Stimulated activated CD4-positive, alpha-beta T cell treated with anti-CD3 and anti-CD28 coated beads, Interleukin-12 subunit alpha, Interleukin-12 subunit beta, amount 100 ng/mL, for 48 hours (primary cell): ENCODE data around the gene ZMYND8.
"Not testable (repeated sequence)": the region's sequence is repeated elsewhere in the genome, so short reads cannot be mapped to it uniquely, and the experiment has no call there.

Experiments
- DNase-seq, 3 donors: peaks; one replicate each; pipeline ENCODE4 v3.0.0-alpha.2; 2020; ENCODE audit warnings: low read depth in 2 of 3, low spot score in 1 of 3

The ZMYND8 gene

GRCh38 chr20:47287609-47288144, 68.8 kb downstream of the ZMYND8 start:
- DNase-seq = no peak

- DNase-seq = no peak
Observed at GRCh38 chr20:47286681-47287080, 69.8 kb downstream of the ZMYND8 start.

- no peak for DNase-seq
Observed at GRCh38 chr20:47285189-47285588, 71.3 kb downstream of the ZMYND8 start.

GRCh38 chr20:47284373-47284772, 72.1 kb downstream of the ZMYND8 start:
- DNase-seq = no peak

GRCh38 chr20:47283411-47283810, 73.1 kb downstream of the ZMYND8 start:
- no peak for DNase-seq

- DNase-seq = no peak
Observed at GRCh38 chr20:47282864-47283263, 73.6 kb downstream of the ZMYND8 start.

GRCh38 chr20:47281376-47281775, 75.1 kb downstream of the ZMYND8 start:
- DNase-seq = no peak

GRCh38 chr20:47280668-47281067, 75.8 kb downstream of the ZMYND8 start:
- no peak for DNase-seq

GRCh38 chr20:47280228-47280627, 76.3 kb downstream of the ZMYND8 start:
- DNase-seq = no peak

GRCh38 chr20:47278907-47279348, 77.6 kb downstream of the ZMYND8 start:
- no peak for DNase-seq

GRCh38 chr20:47277535-47277872, 79.0 kb downstream of the ZMYND8 start:
- DNase-seq = not testable (repeated sequence)

GRCh38 chr20:47276851-47277534, 79.5 kb downstream of the ZMYND8 start:
- no peak for DNase-seq

GRCh38 chr20:47276251-47276650, 80.2 kb downstream of the ZMYND8 start:
- no peak for DNase-seq

- no peak for DNase-seq
Observed at GRCh38 chr20:47275548-47275947, 81.0 kb downstream of the ZMYND8 start.

- peak; percentile 7 to 40 (median 19) for DNase-seq
Observed at GRCh38 chr20:47274401-47275108, 81.9 kb downstream of the ZMYND8 start.

- DNase-seq = no peak
Observed at GRCh38 chr20:47273591-47274235, 82.8 kb downstream of the ZMYND8 start.

- DNase-seq = peak; percentile 28 to 79 (median 34)
Observed at GRCh38 chr20:47272893-47273590, 83.5 kb downstream of the ZMYND8 start.

GRCh38 chr20:47271046-47271615, 85.4 kb downstream of the ZMYND8 start:
- no peak for DNase-seq

- DNase-seq = no peak
Observed at GRCh38 chr20:47269309-47270165, 87.0 kb downstream of the ZMYND8 start.

- no peak for DNase-seq
Observed at GRCh38 chr20:47267621-47268020, 88.9 kb downstream of the ZMYND8 start.
